HG02852 (cell line): ENCODE measurements around the gene CELF2.

Source experiments
- ATAC-seq: cut with Tn5 transposase; IDR thresholded peaks from one replicate; pipeline ENCODE4 v1.9.1; 2021; ENCODE audit warnings: mild to moderate bottlenecking, moderate library complexity; ENCODE audit not compliant: unreplicated experiment

Gene CELF2

DNA sequence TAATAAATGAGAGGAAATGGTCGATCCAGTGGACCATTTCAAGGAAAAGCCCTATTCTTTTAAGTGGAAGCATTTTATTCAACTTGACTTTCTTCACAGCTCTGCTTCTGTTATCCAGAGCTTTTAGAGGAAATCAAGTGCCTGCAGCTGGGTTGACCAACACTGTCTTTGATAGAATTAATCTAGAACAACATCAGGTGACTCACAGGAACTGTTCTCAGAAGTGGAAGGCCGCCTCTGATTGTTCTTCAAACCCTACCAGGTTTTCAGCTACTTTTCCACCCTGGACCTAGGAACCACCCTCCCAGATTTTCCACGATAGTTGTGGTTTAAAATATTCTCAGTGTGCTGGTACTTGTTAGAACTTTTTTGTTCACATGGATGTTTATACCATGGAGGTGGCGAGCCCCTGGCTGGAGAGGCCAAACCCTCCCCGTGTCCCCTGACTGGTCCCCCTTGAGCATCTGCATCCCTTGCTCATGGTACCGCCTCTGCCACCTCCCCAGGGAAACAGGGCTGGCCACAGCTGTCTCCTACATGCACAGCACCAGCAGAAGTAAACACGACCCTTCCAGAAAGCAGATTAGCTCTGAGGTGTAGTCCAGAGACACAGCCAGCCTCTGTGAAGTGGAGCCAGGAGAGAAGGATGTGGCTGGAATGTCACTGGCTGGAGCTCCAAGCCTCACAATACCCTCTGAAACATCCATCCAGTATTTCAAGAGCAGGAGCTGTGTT lies 300.4 kb downstream of the CELF2 start:
- no peak for ATAC-seq

DNA sequence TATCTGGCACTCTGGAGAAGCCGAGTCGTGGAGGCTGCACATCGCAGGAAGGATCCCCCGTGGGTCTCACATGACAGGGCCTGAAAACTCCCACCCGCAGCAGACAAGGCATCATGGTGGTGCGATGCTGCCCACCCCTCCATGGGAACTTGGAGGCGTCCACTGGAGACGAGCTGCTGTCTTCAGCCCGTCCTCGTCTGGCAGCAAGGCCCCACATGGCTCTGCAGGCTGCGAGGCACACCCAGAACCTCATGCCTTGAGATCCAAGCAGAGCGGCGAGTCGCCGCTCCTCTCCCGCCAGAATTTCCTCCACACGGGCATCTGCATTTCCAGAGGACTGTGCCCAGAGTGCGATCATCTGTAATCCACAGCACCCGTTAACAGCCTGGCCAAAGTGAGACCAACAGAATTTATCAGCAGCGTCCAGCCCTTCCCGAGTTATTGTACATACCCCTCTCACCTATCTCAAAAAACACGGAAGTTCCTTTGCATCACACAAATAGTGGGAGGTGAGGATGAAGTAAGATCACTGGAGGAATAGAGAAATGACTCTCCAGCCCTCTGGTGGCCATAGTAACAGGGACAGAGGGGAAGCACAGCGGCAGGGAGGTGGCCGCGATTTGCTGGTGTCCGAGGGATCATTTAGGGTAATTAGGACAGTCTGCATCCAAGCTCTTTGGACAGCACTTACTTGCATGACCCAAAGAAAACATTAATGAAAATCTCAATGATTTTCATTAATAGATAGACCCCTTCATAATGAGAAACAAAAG lies 301.3 kb downstream of the CELF2 start:
- ATAC-seq: no peak

DNA sequence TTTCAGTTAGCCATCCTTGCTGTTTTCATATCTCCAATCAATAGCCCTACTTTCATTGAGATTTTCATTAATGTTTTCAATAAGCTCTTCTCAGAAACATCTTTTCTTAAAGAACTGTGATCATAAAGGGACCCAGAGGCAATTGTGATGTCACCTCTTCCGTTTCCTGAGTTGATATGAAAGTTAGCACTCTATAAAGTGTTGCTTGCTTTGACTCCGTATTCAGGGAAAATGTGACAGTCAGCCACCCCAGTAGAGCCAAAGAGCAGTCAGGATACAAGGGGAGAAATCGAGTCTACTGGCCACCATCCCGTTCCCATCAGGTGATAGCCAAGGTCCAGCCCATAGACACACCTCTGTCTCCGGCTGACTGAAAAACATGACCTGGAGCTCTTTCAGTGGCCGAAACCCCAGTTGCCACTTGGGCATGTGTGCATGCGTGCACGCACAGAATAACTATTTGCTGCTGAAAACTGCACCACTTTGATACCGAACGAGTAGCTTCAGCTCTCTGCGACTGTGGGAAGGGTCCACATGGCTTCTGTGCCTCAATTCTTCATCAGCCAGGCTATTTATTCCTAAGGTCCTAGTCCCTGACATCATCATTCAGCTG lies 302.4 kb downstream of the CELF2 start:
- ATAC-seq: no peak

DNA sequence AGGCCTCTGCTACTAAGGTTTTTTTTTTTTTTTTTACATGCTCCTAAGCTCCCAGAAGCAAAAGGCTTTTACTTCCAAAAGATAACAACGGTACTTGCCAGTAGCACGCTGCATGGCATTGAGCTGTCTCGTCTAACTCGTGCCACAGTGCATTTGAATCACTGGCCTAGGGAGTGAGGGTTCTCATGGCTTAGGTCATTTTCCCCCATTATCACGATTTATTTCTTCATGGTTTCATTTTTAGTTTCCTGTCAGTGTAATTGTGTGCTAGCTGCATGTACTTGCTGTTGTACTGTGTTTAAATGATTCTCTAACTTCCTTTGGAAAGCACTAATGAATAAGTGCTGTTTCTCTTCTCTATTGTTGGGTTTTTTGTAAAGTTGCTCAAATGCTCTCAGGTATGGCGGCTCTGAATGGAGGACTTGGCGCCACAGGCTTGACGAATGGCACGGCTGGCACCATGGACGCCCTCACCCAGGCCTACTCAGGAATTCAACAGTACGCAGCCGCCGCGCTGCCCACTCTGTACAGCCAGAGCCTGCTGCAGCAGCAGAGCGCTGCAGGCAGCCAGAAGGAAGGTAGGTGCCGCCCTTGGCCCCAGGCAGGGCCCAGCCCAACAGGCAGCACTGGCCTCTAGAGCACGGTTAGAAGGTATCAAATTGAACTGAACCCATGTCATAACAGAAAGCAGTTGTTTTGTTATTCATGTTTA lies 303.3 kb downstream of the CELF2 start:
- no peak for ATAC-seq

DNA sequence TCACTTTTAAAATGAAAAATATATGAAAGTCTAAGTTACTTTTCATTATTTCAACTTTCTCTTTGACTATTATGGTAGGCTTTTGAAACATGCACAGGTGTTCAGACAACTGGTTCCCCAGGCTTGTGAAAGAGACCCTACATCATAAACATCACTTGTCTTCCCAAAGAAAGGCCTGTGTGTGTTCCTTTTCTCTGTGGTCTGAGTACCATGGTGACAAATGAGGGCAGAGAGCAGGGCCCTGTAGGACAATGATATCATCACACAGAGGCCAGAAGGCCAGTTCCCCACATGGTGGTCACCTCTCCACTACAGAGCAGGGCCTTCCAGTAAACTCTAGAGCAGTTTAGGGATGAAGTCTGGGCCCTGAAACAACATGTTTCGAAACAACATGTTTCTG lies 305.0 kb downstream of the CELF2 start:
- peak; percentile 58 for ATAC-seq

DNA sequence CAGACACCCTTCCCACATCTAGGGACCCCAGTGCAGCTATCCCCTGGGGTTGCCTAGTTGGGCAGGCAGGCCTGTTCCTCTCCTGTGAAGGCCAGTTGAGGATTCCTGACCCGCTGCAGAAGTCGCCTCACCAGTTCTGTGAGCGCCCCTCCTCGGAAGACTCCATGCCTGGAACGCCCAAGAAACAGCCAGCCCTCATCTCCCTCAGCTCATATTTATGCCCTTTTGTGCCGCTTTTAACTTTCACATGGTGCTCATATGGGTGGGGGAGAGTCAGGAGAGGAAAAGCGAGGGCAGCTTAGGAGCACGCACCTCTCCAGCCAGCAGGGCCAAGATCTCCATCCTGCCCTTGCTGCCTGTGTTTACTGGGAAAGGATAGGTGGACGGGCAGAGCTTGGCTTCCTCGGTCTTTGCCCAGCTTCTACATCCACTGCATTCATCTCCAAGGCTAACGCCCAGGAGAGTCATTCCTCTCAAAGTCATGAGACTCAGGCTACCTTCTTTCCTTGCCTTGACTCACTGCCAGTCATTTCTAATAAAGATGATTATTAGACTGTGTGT lies 307.2 kb downstream of the CELF2 start:
- ATAC-seq: no peak

GRCh38 chr10:11325817-11326216 lies 308.1 kb downstream of the CELF2 start:
- ATAC-seq: no peak

GRCh38 chr10:11326241-11326640 lies 308.6 kb downstream of the CELF2 start:
- ATAC-seq: no peak

- ATAC-seq: no peak
Measured at GRCh38 chr10:11326913-11327616, 309.4 kb downstream of the CELF2 start.

DNA sequence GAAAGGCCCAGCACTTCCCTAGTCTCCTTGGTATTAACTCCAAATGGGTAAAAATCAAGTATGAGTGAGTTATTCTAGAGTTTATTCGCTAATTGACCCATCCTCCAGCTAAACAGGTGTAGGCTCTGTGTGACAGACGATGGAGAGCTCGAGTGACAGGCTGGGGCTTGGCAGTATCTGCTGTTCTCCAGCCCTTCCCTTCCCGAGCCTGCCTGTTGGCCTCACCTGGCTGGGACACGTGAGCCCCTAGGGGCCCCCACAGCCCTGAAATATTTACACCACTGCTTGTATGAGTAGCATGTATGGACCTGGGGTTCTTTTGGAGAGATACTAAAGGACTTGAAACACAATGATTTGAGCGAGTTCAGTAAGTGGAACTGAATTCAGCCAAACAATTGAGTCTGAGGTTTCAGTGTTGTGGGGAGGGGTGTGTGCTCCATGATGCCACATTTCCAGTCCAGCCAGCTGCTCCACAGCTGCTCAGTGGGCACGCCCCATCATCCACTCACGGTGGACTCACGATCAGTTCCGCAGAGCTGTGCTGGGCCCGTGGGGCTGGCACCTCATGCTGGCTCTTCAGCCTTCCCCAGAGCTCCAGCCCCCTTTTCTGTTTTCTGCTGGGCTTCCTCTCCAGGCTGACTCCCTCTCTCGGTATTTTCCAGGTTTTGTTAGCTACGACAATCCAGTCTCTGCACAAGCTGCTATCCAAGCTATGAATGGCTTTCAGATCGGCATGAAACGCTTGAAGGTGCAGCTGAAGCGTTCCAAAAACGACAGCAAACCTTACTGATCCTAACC lies 310.8 kb downstream of the CELF2 start:
- ATAC-seq: no peak

DNA sequence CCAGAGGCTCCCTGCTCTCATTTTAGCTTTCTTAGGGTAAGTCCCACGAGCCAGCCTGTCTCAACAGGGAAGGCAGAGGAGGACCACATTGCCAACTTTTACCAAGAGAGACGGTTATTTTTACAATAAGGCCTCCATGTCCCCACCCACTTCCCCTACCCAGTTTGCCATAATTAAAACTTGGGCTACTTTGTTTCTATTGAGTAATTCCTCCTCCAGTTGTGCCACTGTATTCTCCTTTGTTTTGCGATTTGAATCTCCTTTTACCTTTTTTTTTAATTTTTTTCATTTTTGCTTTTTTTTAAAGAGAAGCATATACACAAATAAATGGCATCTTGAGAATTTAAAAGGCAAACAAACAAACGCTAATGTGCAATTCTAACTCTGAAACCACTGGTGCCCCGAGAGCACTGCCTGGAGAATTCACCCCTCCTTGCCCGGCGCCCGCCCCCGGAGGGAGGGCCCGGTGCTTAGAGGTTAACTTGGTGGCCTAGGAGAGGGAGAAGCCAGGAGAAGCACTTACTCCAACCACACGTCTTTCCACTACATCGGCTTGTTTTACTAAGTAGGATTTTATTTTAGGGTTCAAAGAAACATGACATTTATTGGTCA lies 311.5 kb downstream of the CELF2 start:
- no peak for ATAC-seq

GRCh38 chr10:11330383-11331045 lies 312.8 kb downstream of the CELF2 start:
- no peak for ATAC-seq

DNA sequence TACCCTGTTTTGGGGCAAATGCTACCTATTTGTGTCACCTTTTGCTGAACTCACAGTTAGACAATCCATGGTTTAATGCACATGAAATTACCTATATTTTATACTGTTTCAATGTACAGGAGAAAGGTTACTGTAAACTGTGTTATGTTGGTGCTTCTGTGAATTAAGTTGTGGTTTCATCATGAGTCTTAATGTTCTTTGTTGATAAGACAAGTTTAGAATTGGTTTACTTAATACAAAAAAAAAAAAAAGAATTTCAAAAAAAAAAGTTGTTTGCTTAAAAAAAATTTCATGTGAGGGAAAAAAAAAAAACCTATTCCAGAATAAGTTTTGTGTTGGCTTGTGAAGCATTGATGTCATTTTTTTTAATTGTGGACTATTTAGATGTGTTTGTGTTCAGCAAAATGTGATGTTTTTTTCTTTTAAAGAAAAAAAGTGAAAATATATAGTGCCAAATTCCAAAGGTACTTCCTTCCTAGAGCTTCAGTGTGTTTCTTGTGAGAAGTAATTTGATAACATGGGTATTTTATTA lies 313.4 kb downstream of the CELF2 start:
- no peak for ATAC-seq

GRCh38 chr10:11331726-11332125 lies 314.1 kb downstream of the CELF2 start:
- ATAC-seq: no peak

DNA sequence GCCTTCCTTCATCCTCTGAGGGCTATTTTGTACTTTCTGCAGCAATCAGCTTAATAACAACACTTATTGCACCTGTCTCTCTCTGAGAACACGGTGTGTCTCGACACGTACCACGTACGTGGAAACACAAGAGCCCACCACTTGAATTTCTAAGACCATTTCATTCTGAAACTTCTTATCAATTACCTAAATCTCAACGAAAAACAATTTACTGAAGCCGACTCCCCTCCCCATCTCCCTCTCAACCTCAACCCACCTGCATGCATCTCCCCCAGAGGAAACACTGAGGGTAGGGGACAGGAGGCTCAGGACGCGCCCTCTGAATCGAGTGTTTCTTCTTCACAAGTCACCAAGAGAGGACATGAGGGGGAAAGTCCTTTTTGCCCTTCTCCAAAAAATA lies 315.2 kb downstream of the CELF2 start:
- no peak for ATAC-seq

- ATAC-seq: no peak
Measured at GRCh38 chr10:11334436-11334835, 316.8 kb downstream of the CELF2 start.

DNA sequence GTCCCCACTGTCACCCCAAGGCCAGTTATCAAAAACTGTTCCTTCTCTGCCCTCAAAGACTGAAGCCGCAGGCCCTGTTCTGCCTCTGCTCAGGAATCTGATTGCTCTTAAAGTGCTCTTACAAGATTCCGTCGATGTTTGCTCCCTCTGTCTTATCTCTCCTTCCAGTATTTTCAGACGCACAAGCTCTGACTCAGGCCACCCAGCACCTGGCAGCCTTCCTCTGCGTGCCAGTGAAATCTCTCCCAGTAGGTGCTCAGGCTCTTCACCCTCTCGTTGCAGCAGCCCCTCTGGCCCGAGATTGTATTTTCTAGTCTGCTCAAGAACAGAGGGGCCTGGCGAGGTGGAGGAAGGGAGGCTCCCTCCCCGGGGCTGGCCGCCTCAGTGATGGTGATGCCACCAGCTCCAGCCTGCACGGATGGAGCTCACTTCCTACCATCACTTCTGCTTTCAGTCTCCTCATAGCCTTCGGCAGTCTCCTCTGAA lies 317.5 kb downstream of the CELF2 start:
- no peak for ATAC-seq

GRCh38 chr10:11335881-11336430 lies 318.3 kb downstream of the CELF2 start:
- ATAC-seq: no peak
